DMS114 treated with DMSO at 0.1 percent for 48 hours (cell line): Measurements from ENCODE around the gene CHCHD2.
"Not testable (repeated sequence)": the region's sequence is repeated elsewhere in the genome, so short reads cannot be mapped to it uniquely, and the experiment has no call there.

Source experiments
- DNase-seq: peaks from one replicate; lab custom pipeline; 2025; ENCODE audit not compliant: unreplicated experiment; lab: John Stamatoyannopoulos, UW

CHCHD2 gene, protein sequence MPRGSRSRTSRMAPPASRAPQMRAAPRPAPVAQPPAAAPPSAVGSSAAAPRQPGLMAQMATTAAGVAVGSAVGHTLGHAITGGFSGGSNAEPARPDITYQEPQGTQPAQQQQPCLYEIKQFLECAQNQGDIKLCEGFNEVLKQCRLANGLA

DNA sequence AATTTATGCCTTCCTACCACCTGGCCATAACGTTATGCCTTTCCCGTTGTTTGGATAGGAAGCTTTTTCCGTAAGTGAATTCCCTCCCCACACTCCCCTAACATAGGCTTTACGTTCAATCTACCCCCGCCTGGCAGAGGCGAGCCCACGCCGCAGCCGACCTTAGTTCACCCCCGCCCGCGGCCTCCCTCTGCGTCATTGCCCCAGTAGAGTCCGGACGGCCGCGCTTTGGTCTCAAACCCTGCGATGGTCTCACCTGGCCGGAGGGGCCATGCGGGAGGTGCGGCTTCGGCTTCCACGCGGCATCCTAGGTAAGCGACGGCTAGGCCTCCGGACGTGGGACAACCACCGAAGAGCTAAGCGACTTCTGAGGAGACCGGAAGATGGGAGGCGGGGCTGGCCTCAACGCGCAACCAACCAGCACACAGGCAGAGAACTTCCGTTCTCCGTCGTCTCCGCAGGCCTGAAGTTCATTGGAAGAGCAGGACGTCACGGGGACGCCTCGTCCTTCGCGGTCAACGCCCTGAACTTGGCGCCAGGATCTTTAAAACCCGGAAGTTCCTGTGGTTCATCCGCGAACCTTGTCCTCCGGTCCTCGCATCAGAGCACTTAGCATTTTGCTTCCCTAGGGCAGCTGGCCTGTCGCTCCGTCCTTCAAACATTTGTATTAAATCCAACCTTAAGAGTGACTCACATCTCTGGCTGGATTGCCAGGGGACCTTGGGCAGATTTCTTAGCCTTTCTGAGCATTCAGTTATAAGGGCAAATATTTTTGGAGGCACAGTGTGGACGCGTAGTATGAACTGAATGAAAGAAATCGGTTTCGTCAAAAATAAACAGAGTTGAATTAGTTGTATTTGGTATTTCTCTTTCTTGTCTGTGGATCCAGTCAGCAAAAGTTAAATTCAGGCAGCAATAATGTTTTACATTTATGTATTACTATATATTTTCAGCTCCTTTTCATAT lies at the start of gene CHCHD2:
TSS of gene CHCHD2 (minus strand) at position 369 of the 966 bp plus-strand sequence. CDS start at position 306, 63 bp downstream.
- DNase-seq, result peak; percentile 99

DNA sequence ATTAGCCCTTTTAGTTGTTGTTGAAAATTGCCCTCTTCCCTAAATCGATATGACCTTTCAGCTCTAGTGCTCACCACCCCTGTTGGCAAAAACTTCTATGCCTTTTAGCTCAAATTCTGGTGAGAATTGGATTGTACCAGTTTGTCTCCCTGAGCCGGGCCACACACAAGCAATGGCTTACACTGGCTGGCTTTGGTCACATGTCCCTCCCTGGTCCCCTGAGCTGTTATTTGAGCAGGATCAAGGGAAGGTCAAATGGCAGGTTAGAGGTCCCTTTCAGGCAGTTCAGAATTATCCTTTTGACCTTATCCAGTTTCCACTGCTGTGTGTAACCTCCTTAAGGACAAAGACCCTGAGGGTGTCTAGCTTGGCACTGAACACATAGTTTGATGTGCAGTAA lies 24.8 kb upstream of the CHCHD2 start:
- DNase-seq, result not testable (repeated sequence)

DNA sequence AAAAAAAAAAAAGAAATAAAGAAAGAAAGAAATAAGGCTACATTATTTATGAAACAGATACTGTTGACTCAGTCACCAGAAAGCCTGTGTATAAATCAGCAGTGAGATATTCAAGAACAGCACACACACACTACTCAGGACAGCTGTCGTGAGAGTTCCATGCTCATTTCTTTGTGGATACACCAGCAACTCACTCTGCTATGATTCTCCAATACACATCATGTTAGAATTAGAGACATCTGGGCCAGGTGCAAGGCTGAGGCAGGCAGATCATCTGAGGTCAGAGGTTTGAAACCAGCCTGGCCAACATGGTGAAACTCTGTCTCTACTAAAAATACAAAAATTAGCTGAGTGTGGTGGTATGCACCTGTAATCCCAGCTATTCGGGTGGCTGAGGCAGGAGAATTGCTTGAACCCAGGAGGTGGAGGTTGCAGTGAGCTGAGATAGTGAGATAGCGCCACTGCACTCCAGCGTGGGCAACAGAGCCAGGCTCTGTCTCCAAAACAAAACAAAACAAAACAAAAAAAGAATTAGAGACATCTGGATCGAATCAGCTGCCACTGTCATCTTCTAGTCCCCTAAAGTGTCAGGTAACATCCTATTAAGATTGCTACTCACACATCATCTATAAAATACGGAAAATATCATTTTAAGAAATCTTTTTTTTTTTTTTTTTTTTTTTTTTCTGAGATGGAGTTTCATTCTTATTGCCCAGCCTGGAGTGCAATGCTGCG lies 21.1 kb upstream of the CHCHD2 start:
- no peak for DNase-seq

DNA sequence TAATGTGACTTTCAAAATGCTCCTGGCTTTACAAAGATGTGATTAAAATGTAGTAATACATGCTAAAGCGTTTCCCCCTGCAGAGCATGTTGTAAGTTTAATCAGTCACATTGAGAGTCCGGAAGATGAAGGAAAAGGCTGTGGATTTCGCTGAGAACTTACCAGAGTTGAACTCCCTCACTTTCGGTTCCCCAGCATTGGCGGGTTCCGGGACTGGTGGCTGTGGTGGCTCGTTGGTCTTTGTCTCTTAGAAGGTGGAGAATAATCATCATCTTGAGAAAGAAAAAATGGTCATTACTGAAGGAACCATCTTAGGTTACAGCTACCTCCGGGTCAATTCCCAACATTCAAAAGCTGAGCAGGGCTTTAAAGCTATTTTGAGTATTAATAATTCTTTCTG lies 19.6 kb upstream of the CHCHD2 start:
- no peak for DNase-seq

DNA sequence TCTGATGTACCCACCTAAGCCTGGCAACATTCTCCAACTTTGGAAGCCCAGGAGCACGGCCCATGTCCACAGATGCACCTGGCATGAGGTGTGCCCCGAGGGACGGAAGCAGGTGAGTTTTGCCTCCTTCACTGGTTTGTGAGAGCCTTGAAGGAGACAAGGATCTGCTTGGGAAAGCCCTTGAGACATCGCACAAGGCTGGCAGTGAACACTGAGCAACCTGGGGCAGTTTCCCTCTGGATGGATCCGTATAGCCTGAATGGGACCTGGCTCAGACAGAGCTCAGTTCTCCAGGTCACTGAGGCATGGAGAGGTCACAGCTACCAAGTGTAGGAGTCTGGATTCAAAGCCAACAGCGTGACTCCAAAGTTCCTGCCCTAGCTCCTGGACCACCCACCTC lies 18.7 kb upstream of the CHCHD2 start:
- DNase-seq, result no peak

DNA sequence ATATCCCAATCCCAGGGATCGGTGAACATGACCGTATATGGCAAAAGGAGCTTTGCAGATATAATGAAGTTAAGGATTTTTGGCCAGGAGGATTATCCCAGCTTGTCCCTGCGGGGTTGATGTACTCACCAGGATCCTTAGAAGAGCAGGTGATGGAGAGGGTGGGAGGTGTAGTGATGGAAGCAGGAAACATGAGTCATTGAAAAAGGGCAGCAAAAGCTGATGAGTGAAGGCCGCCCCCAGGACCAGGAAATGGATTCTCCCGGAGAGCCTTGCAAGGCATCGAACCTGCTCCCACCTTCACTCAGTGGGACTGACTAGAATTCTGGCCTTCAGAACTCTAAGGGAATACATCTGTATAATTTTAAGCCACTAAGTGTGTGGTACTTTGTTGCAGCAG lies 15.2 kb upstream of the CHCHD2 start:
- no peak for DNase-seq

DNA sequence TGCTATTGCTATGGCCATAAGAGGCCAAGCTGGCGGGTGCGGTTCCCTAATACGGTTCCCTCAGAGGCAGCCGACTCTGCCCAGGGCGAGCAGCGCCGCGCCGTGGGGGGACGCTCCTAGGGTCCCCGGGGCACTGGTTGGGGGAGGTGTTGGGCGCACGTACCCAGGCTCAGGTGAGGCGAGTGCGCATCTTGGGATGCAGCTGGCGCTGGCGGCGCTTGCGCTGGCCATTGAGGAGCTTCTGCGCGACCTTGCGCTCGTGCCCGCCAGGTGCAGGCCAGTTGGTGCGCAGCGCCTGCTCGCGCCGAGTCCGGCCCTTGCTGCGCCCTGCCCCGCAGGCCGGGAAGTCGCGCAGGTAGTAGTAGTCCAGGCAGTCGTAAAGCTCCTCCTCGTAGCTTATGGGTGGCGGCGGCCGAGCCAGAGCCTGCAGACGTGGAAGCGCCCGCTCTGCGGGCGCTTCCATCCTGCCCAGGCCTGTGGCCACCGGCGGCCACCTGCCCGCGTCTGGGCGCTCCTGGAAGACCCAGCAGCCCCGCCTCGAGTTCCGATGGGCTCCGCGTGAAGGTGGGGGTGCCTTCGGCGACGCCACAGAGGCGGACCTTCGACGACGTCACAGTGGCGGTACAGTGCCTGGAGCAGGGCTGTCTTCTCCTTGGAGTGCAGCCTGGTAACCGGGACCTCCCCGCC lies 9.7 kb upstream of the CHCHD2 start, which contains the start of gene NUPR2:
TSS of gene NUPR2 (minus strand) at position 566 of the 687 bp plus-strand sequence. CDS start at position 463, 103 bp downstream.
- DNase-seq, result no peak

DNA sequence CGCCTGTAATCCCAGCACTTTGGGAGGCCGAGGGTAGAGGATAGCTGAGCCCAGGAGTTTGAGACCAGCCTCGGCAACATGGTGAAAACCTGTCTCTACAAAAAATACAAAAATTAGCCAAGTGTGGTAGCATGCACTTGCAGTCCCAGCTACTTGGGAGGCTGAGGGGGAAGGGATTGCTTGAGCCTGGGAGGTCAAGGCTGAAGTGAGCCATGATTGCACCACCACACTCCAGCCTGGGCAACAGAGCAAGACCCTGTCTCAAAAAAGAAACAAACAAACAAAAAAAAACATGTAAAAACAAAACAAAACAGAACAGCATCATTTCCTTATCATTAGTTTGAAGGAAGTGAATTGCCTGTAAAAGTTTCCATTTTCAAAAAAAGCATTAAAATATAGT lies 6.0 kb upstream of the CHCHD2 start:
- DNase-seq, result not testable (repeated sequence)

DNA sequence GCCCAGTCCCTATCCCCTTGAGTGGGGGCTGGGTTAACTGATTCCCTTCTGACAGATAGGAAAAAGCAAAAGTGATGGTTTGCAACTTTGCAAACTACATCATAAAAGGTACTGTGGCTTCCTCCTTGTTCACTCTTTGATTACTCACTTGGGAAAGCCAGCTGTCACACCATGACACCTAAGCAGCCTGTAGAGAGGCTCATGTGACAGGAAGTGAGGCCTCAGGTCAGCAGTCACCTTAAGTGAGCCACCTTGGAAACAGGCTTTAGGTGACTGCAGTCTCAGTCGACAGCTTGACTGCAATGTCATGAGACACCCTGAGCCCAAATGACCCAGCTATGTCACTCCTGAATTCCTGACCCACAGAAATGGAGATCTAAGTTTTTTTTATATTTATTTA lies 4.3 kb upstream of the CHCHD2 start:
- no peak for DNase-seq

DNA sequence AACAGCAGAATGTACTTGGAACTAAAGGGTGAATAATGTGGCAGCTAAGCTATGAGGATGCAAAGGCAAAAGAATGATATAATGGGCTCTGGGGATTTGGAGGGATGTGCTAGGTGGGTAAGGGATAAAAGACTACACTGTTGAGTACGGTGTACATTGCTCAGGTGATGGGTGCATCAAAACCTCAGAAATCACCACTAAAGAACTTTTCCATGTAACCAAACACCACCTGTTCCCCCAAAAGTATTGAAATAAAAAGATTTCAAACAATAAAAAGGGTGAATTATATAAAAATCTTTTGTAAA lies 1.6 kb upstream of the CHCHD2 start:
- DNase-seq, result no peak

DNA sequence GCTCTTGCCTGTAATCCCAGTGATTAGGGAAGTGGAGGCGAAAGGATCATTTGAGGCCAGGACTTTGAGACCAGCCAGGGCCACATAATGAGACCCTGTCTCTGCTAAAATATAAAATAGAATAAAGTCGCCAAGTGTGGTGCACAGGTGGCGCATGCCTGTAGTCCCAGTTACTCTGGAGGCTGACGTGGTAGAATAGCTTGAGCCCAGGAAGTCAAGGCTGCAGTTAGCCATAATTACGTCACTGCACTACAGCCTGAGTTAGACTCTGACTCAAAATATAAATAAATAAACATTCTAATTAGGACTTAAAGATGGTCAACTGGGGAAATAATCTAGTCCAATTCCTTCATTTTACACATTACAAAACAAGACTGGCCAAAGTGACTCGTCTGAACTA lies 768 bp downstream of the CHCHD2 start:
- DNase-seq, result peak; percentile 25

DNA sequence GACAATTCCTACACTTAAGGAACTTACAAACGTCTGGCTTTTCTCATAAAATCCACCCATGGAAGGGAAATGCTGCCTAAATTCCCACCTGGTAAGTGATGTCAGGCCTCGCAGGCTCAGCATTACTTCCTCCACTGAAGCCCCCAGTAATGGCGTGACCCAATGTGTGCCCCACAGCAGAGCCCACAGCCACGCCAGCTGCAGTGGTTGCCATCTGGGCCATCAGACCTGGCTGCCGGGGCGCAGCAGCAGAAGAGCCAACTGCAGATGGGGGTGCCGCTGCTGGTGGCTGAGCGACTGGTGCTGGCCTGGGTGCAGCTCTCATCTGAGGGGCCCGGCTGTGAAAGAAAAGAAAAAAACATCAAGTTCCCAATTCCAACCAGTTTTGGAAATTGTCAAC lies 2.1 kb downstream of the CHCHD2 start:
- DNase-seq, result not testable (repeated sequence)

DNA sequence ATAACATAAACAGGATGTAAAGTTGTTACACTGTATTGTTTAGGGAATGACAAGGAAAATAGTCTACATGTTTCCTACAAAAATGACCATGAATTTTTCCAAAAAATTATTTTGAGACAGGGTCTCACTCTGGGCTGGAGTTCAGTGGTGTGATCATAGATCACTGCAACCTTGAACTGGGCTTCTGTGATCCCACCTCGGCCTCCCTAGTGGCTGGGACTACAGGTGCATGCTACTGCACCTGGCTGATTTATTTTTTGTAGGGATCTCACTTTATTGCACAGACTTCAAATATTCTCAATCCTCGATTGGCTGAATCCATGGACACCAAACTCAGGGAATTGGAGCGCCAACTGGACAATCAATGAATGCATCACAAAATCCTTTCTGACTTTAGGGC lies 6.6 kb downstream of the CHCHD2 start:
- no peak for DNase-seq

DNA sequence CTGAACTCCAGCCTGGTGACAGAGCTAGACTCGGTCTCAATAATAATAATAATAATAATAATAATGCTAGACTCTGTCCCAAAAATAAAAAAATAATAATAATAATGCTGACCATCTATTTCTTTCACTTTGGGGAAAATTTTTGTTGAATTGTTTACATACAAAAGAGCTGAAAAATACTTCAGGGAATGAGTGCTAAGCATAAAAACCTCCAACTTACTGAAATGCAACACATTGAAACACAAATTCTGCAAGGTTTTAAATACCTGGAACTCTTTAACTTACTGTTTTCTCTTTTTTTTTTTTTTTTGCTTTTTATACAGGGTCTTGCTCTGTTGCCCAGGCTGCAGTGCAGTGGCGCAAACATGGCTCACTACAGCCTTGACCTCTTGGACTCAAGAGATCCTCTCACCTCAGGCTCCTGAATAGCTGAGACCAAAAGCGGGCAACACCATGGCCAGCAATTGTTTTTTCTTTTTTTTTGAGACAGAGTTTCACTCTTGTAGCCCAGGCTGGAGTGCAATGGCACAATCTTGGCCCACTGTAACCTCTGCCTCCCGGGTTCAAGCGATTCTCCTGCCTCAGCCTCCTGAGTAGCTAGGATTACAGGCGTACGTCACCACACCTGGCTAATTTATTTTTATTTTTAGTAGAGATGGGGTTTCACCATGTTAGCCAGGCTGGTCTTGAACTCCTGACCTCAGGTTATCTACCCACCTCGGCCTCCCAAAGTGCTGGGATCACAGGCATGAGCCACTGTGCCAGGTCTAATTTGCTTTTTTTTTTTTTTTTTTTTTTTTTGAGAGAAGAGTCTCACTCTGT lies 7.9 kb downstream of the CHCHD2 start:
- not testable (repeated sequence) for DNase-seq

DNA sequence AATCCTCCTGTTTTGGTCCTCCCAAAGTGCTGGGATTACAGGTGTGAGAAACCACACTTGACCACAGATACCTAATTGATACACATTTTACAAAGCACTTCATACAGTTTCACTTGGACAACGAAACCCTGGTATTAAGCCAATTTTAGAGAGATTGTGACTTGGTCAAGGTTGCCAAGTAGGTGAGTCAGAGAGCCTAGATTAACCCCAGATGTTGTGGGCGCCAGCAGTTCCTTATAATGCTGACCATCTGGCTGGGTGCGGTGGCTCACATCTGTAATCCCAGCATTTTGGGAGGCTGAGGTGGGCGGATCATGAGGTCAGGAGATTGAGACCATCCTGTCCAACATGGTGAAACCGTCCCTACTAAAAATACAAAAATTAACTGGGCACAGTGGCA lies 8.6 kb downstream of the CHCHD2 start:
- DNase-seq, result no peak

DNA sequence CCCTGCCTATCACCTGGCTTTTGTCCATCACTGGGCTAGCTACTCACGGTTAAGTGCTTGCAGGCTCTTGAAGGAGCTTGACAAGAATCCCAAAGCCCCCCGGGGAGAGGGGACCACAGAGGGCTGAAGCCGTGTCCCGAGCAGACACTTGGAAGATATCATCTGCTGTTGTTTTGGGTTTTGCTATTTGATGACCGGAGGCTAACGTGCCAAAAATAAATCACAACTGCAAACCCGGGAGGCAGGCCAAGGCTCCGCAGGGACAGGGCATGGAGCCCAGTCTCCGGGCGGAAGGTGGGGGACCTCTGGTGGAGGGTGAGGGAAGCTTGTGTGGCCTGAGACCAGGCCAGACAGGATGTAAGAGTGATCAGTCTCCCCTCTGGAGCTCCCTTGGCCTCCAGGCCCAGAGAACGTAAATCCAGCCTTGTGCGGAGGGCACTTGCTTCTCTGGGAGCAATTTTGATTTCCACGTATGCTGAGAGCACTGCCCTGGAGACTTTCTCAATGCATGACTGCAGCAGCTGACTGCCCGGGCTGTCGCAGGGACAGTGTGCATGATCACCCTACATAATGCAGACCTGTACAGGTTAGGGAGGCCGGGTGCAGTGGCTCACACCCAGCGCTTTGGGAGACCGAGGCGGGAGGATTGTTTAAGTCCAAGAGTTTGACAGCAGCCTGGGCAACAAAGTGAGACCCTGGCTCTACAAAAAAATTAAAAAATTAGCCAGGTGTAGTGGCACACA lies 13.3 kb downstream of the CHCHD2 start, which contains the start of gene PHKG1:
TSS of gene PHKG1 (minus strand) at position 164 of the 743 bp plus-strand sequence. CDS start 4,011 bp downstream, outside the sequence.
- DNase-seq, result no peak

DNA sequence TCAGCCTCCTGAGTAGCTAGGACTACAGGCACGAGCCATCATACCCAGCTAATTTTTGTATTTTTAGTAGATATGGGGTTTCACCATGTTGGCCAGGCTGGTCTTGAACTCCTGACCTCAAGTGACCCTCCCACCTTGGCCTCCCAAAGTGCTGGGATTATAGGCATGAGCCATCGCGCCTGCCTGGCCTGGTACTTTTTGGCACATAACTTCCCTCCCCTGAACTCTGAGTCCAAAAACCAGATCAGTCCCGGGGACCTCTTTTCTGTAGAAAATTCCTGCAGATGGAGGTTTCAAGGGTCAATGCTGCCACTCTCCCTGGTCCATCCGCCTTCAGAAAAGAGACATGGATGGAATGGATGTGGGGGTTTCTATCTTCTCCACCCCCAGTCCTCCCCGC lies 13.9 kb downstream of the CHCHD2 start:
- DNase-seq, result not testable (repeated sequence)

DNA sequence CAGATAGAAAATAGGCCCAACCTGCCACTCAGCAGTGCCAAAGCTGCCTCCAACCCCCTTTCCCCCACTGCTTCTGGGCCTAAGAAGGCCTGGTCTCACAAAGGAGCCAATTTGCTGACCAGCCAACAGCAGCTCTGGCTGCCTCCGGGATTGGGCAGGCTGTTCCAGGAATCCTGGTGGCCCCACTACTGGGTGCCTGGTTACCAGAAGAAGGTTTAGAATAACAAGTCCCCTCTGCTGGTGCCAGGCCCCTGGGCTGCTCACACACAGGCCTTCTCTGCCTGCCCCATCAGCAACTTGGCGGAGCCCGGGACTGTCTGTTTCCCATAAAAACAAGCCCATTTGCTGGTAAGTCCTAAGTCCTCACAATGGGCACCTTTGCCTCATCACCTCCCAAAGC lies 14.7 kb downstream of the CHCHD2 start:
- DNase-seq, result no peak

DNA sequence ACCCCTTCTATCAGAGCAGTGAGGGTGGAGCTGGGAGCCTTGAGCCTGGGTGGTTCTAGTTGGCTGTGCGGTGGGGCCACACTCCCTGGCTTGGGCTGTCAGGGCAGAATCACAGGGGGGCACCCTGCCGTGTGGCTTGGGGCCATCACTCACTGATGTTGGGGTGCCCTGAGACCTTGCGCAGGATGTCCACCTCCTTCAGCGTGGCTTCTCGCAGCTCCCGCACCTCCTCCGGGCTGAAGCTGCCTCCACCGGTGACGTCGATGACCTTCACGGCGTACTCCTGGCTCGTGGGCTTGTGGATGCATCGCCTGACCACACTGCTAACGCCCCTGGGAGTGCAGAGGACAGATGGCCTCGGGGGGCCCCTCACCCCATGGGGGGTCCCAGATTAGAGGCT lies 18.8 kb downstream of the CHCHD2 start:
- no peak for DNase-seq

DNA sequence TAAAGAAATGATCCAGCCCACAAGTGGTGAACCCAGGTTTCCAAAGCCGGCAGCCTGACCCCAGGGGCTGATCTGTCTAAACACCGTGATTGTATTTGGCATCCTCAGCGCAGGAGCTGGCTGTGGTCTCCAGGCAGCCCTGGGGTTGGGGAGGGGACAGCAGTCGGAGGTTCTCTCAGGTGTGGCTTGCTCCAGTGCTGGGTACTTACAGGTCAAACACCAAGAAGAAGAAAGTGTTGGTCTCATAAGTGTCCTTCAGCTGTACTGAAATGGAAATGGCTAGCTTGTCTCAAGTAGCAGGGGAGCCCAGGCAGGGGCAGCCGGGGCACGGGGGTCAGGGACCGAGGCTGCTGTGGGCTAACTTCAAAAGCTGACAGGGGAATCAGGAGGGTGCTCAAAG lies 19.5 kb downstream of the CHCHD2 start:
- no peak for DNase-seq
